ENCODE data around the gene ATP5F1C. TPM values are rescaled to one million over a fixed set of nuclear protein-coding genes. Genes with fewer than 3 reads are reported as not detected.

Gene ATP5F1C
- polyA plus RNA-seq, 4 donors, result 361 to 384 (median 370) TPM

DNA sequence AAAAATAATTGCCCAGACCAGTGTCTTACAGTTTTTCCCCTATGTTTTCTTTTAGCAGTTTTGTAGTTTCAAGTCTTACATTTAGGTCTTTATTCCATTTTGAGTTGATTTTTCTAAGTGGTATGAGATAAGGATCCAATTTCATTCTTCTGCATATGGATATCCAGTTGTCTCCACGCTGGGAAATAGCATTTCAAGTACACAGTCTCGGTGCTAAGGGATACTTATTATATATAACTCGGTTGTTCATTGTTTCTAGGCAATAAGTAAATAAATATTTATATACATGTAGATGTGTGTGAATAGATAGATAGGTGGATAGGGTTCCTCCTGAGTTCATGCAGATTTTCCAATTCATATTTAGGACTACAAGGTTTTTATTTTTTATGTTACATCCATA, 46.3 kb downstream of the ATP5F1C start:
- DNase-seq (ENCODE audit: low read depth in 4 of 4, low spot score in 3 of 4), result no peak

DNA sequence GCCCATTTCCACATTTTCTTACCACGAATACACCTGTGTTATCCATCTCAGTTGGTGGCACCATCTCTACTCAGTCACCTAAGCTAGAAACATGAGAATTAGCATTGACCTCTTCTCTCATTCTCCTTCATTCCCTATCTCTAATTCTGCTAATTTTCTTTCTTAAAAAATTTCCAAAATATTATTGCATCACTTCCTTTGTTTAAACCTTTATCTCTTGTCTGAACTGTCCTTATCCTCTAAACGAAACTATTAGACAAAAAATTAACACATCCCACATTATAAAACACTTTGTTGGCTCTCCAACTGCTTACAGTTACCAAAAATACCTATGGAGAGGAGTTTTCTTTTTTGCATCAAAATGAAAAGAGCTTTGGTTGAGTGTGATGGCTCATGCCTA, 48.6 kb downstream of the ATP5F1C start:
- no peak for DNase-seq (ENCODE audit: low read depth in 4 of 4, low spot score in 3 of 4)

DNA sequence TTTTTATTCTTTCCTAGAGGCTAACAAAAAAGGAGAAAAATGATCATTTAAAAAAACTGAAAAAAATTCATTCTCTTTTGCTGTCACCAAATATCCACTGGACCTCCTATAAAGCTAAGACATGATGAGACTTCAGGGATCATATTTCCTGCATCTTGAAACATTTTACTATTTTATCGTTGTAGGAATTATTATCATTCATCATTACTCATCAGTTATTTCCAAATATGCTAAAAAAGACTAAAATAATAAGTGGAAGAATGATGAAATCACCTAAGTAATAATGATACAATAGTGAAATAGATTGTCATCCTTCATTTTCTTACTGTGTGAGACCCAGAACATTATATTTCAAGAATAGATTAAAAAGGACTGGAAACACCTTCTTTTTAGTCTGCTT, 58.6 kb downstream of the ATP5F1C start:
- no peak for DNase-seq (ENCODE audit: low read depth in 4 of 4, low spot score in 3 of 4)

DNA sequence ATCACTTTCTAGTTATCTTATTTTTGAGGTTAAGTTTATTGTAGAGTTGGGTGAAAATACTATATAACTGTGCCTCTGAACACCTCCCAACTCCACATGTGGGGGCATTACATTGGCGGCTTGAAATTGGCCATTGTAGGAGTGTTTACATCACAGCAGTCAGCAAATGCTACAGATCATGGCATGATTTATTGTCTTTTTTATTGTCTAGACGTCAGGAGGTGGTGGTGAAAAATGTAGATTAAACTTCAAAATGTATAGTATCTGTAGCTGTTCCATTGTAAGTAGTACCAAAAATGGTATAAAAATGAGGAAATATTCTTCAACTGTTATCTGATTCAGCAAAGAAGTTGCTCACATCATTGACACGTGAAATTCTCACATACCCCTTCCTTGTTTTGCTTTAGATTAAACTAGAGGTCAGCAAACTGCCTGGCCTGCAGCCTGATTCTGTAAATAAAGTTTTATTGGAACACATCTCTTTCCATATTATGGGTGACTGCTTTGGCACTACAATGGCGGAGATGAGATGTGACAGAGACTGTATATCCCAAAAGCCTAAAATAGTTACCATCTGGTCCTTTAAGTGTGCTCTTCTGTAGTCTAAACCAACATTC, 65.4 kb downstream of the ATP5F1C start:
- DNase-seq (ENCODE audit: low read depth in 4 of 4, low spot score in 3 of 4), result no peak

DNA sequence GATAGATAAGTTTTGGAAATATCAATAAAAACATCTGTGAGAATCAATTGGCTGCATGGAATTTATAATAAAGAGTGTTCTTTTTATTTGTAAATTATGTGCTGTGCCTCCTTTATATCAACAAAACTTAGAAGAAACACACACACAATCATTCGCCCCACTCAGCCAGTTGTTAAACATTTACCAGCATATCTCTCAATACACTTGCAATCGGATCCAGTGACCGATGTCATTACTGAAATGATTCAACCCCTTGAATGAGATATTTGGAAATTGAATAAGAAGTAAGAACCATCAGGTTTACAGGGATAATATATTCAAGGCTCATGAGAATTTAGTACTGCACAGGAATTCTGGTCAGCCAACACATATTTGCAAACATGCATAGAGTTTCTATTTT, 65.9 kb downstream of the ATP5F1C start:
- DNase-seq (ENCODE audit: low read depth in 4 of 4, low spot score in 3 of 4), result no peak

DNA sequence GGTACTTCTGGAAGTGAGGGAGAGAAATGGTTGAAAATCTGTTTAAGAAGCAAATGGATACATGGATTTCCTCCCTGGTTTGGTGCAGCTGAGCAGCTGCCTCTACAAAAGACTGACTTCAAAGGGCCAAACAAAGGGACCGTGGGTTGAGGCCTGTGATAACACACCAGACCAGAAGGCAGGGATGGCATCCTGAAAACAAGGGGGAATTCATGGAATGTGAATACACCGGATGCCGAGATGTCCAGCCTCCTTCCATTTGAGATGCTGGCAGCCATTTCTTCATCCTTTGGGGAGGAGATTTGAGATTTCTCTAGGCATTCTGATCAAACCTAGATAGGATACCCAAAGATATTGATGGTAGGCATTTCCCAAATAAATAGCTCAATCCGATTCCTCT, 67.2 kb downstream of the ATP5F1C start:
- no peak for DNase-seq (ENCODE audit: low read depth in 4 of 4, low spot score in 3 of 4)

DNA sequence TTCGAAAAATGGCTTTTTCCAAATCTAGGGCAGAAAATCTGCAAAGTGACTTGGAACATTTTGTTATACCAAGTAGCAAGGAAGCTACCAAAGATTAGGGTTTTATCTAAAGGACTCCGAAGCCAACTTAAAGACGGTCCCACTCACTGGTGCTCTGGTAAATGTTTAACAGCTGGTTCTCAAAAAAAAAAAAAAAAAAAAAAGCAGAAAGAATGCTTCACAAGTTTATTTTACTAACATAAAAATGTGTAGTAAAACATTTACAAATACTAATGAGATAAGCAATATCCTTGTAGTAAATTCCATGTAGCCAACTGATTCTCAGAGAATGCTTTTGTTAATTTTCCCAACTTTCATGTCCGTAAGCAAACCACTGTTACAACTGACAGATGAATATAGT, 68.7 kb downstream of the ATP5F1C start:
- no peak for DNase-seq (ENCODE audit: low read depth in 4 of 4, low spot score in 3 of 4)

DNA sequence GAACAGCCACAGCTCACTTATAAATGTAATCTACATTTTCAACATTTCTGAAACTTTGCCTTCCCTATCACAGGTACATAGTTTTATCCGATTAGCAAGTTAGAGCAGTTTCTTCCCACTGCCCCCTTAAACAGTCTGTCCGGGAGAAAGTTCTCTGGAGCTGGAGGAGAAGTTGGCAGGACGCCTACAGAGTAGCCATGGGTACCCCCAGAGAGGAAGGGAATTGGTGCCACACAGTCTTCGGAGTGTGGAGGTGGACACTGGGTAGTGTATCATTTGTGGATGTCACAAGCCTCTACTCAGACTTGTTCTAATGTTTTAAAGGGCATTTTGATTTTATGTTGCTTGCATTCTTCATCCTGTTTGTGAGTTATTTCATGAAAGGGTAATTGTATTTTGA, 69.3 kb downstream of the ATP5F1C start:
- DNase-seq (ENCODE audit: low read depth in 4 of 4, low spot score in 3 of 4), result no peak

Other genes with a start within 250 kb of the ATP5F1C start
- 10 to 100 TPM; 22.0 to 29.1 (median 26.6) TPM for gene ITIH5, start 121.2 kb upstream of the ATP5F1C start, polyA plus RNA-seq (ENCODE audit: insufficient read length in 4 of 4)
- gene ITIH2, start 84.9 kb upstream of the ATP5F1C start, polyA plus RNA-seq (ENCODE audit: insufficient read length in 4 of 4), result 1 to 10 TPM in 1 of 4 donors, under 1 TPM in 3; 0.18 to 1.3 (median 0.24) TPM
- gene KIN, start 184 bp upstream of the ATP5F1C start, polyA plus RNA-seq (ENCODE audit: insufficient read length in 4 of 4), result 10 to 100 TPM; 20.3 to 24.8 (median 24.3) TPM
- 10 to 100 TPM; 10.8 to 13.0 (median 11.3) TPM for gene TAF3, start 30.3 kb downstream of the ATP5F1C start, polyA plus RNA-seq (ENCODE audit: insufficient read length in 4 of 4)